ENCODE measurements around the gene SLC9A1. TPM values are rescaled to one million over a fixed set of nuclear protein-coding genes. Genes with fewer than 3 reads are reported as not detected.

The SLC9A1 gene
- total and polyA plus RNA-seq, 12 donors: 3.1 to 49.0 (median 28.4) TPM

- WGBS, 4 donors: 59 to 85% (median 60%) methylated on average over 5 to 12 of the region's 12 CpGs
- Histone ChIP-seq H3K36me3 (replicated peaks in 1 of 2) (peaks cover 0 to 6% of the 10 kb centered on the region in 2 donors), H3K4me1 (replicated peaks in 1 of 2) (peaks cover 31 to 40% of the 10 kb centered on the region in 2 donors), H3K4me3 (no peak overlapping the region), H3K27me3 (no peaks in the 10 kb centered on the region), H3K27ac (peak overlapping the region in 4 of 5 donors; percentile 26 to 76 (median 58)), H3K9me3 (replicated peaks in 1 of 3) (no peaks in the 10 kb centered on the region)
- peak in 2 of 7 donors; percentile 58 to 66 for DNase-seq
- intact Hi-C loops (cut with DNase I): loop anchor here in 1 of 2 donors (5.0 kb wide), 1 partner anchor 34 kb away; no protein-coding TSS in a partner anchor
- TF ChIP-seq POLR2A (IDR thresholded peaks at IDR 0.05) (no peak), CTCF (IDR thresholded peaks at IDR 0.05) (no peak)
These were observed 37.0 kb downstream of the SLC9A1 start for GRCh38 chr1:27117733-27118439.

- intact Hi-C loops (cut with DNase I): loop anchor here in 1 of 2 donors (5.0 kb wide), 1 partner anchor 36 kb away; no protein-coding TSS in a partner anchor
- peak in 2 of 7 donors; percentile 36 to 49 for DNase-seq
- no peak overlapping the region for H3K4me3 ChIP-seq
- no peak for TF ChIP-seq CTCF (IDR thresholded peaks at IDR 0.05)
- TF ChIP-seq POLR2A (IDR thresholded peaks at IDR 0.05): no peak
- peaks cover 0 to 6% of the 10 kb centered on the region in 2 donors for H3K36me3 ChIP-seq (replicated peaks in 1 of 2)
- H3K4me1 ChIP-seq (replicated peaks in 1 of 2): peaks cover 33 to 42% of the 10 kb centered on the region in 2 donors
- H3K27me3 ChIP-seq: no peaks in the 10 kb centered on the region
- no peaks in the 10 kb centered on the region for H3K9me3 ChIP-seq (replicated peaks in 1 of 3)
- peak overlapping the region in 2 of 5 donors; percentile 62 to 76 for H3K27ac ChIP-seq
These were observed 38.2 kb downstream of the SLC9A1 start for GRCh38 chr1:27116697-27117096.

GRCh38 chr1:27116232-27116631 lies 38.7 kb downstream of the SLC9A1 start:
- no peaks in the 10 kb centered on the region for H3K27me3 ChIP-seq
- peaks cover 36 to 47% of the 10 kb centered on the region in 2 donors for H3K4me1 ChIP-seq (replicated peaks in 1 of 2)
- WGBS, 4 donors: 84 to 94% (median 89%) methylated on average over 3 of the region's 3 CpGs
- H3K36me3 ChIP-seq (replicated peaks in 1 of 2): peaks cover 0 to 6% of the 10 kb centered on the region in 2 donors
- peak overlapping the region in 2 of 5 donors; percentile 62 to 76 for H3K27ac ChIP-seq
- H3K4me3 ChIP-seq: no peak overlapping the region
- intact Hi-C loops (cut with DNase I): loop anchor here in 1 of 2 donors (5.0 kb wide), 1 partner anchor 36 kb away; no protein-coding TSS in a partner anchor
- TF ChIP-seq CTCF (IDR thresholded peaks at IDR 0.05) (no peak), POLR2A (IDR thresholded peaks at IDR 0.05) (no peak)
- peak in 2 of 7 donors; percentile 63 to 71 for DNase-seq
- H3K9me3 ChIP-seq (replicated peaks in 1 of 3): no peaks in the 10 kb centered on the region

- 86 to 96% (median 89%) methylated on average over 5 of the region's 5 CpGs for WGBS, 4 donors
- Histone ChIP-seq H3K27ac (no peak overlapping the region), H3K36me3 (replicated peaks in 1 of 2) (peaks cover 0 to 6% of the 10 kb centered on the region in 2 donors), H3K4me1 (replicated peaks in 1 of 2) (peaks cover 30 to 52% of the 10 kb centered on the region in 2 donors), H3K27me3 (no peaks in the 10 kb centered on the region), H3K4me3 (no peak overlapping the region), H3K9me3 (replicated peaks in 1 of 3) (no peaks in the 10 kb centered on the region)
- intact Hi-C loops (cut with DNase I): no loop called here
- no peak for DNase-seq
- TF ChIP-seq CTCF (IDR thresholded peaks at IDR 0.05) (no peak), POLR2A (IDR thresholded peaks at IDR 0.05) (no peak)
These were observed 40.4 kb downstream of the SLC9A1 start for GRCh38 chr1:27114546-27114945.

All from adrenal gland (tissue), 12 donors.